GM21528 (cell line): ENCODE data around the gene LNX1.

Experiments
- ATAC-seq: cut with Tn5 transposase; IDR thresholded peaks from one replicate; pipeline ENCODE4 v1.9.1; 2021; ENCODE audit warnings: mild to moderate bottlenecking, moderate library complexity; ENCODE audit not compliant: unreplicated experiment, low FRiP score

Gene LNX1

DNA sequence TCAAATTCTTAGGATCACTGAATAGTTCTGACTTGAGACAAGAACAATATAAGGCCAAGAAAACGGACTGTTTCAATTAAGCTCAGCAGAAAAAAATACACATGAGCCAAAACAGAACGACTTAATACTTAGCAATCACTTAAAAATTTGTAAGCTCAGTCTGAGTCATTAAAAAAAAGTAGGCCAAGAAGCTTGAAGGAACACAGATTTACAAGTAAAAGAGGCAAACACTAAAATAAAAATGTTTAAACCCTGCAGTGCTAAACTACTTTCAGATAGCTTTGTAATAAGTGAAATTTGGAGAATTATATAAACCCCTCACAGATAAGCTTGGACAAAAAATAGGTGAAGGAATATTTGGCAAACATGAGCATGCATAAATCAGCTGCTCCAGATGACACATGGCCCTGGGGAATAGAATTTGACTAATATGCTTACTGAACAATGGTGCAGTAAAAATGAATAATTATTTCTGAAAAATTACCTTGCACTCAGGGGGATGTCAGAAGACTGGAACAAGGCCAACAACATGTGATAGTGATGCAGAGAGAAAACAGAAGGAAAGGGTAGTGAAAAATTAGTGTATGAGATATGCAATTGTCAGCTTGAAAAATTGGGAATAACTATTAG is 49.6 kb downstream of the LNX1 start:
- no peak for ATAC-seq

DNA sequence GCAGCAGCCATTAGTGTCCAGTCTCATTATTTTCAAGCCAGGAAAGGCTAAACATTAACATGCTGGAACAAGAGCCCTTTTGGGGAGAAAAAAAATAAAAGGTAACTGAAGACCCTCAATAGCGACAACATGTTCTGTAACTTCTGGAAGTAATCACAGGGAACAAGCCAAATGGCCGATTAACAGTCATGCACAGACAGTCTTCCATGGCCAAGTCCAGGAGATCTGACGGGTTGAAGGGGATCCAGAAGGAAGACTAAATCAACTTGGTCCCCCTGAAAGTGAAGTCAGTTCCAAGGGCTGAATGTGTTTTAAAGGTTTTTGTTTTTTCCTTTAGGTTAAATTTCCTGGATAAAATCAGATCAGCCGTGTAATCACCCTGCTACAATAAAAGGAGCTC is 52.5 kb downstream of the LNX1 start:
- no peak for ATAC-seq

DNA sequence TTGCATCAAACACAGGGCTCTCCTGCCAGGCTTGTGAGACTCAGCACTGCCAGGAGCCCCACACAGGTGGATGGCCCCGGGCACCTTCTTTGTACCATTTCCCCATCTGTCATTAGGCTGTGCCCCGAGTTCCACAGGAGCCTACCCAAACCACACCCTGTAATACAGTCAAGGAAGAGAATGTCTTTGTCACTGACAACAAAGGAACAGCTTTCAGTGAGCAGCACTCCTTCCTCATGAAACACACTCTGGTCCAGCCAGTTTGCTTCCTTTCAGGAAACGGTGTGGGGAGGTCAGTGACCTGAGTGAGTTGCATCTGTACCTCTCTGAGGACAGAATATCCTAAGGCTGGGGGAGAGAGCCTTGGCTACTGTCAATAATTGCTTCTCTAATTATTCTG is 53.7 kb downstream of the LNX1 start:
- no peak for ATAC-seq

DNA sequence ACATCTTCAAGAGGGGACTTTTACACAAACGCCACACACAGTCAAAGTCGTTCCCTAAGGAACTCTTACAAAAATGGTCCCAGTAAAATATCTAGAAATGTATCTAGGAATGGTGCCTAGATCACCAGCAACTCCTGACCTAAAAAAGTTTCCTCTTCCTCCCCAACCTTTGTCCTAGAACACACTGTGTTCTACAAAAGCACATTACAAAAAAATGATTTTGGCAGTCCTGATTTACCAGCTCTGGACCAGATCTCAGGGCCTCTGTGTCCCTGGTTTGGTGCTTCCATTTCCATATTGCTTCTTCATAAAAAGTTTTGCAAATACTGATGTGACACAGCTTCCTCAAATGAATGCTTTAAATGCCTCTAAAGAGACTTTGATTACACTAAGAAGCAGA is 55.0 kb downstream of the LNX1 start:
- ATAC-seq, result no peak

DNA sequence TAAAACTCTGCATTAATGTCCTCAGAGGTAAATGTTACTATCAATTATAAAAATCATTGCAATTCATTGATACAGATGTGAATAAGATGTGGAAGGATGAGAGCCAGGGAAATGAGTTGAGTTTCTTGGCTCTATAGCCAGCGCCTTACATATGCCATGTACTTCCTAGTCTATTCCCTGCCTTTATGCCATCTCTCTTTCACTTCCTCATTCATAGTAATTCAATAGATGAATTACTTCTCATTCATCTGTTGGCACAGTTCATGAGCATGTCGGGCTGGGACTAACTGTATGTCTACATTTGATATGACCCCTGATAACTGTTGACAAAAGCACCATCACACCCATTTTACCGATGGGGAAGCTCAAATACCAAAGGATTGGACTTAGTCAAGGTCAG is 55.7 kb downstream of the LNX1 start:
- no peak for ATAC-seq

DNA sequence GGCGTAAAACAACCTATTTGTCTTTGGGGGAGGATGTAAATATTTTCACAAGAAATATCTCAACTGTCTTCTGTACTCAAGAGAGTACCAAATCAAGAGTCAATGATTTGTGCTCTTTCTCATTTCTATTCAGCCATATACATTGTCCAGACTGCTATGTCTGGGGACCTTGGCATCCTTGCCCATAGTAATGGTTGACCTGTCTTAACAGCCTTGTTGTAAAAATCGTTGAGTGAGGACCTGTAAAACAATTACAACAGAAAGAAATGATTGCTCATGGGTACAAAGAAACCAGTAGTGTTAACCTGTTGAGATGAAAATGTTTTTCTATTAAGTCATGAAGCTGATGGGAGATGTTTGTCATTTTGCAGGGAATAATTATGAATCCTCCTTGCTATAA is 56.6 kb downstream of the LNX1 start:
- ATAC-seq, result no peak

DNA sequence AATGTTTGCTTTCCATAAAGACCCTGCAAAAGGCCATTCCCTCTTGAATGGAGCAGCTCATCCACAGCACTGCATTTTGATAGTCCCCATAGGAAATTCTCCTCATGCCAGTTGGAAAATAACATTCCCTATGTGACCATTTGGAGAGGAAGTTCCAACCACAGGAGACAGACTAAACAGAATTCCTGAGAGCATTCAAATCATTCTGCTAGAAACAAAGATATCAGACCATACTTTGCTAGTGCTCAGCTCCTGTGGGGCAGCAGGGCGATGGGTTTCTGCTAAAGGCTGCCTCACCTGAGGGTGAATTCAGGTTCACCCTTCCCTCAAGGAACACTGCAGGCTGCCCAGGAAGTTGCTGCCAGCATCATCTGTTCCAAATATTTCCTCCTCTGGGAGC is 58.8 kb downstream of the LNX1 start:
- no peak for ATAC-seq

DNA sequence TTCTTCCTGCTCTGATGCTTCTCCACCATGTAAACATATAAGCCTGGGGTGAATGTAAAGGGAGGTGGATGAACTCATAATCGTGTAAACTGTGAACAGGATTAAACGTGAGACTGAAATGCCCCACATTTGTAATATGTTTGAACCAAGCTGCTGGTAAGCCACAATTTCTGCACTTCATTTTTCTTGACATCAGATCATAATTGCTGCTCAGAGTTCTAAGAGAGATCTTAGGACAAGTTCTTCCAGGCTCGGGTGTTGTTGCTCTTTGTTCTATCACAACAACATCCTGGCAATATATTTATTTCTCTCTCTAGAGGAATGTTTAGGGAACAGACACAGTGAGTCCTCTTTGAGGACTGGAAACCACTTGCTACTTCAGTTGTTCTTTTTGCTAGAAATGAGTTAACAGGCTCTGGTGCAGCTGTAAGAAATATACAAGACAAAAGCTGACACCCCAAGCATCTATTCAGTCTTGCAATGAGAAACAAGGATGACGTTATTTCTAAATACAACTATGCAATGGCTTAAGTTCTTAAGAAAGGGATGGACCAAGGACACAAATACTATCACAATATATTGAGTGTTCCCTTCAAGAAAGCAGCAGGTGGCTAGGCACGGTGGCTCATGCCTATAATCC is 59.6 kb downstream of the LNX1 start:
- no peak for ATAC-seq

DNA sequence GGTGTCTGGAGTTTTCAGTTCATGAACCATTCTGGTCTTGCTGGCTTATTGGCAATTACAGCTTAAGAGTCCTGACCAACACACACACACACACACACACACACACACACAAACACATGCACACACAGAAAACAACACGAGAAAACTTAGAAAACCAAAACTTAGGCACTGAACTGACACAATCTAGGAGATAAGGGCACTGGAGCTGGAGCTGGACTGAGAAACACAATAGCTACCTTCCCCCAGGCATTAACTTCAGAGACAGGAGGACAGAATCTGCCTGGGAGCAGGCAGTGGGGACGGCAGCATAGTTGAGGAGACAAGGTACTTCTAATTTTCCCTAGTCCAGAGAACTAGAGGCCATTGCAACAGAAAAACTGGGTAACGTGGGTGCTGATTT is 62.3 kb downstream of the LNX1 start:
- no peak for ATAC-seq

DNA sequence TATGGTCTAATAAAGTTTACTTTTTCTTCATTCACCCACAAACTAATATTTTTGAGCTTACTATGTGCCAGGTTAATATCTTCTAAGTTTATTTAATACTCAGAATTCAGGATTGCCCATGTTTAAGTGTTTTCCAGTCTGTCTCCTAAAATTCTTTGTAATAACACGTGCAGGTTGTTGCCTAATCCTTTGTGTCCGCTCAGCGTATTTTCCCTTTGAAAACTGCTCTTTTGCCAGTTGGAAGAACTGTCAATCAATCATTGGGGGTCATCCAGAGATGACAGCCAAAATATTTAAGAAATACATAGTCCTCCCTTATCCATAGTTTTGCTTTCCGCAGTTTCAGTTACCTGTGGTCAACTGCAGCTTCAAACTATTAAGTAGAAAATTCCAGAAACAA is 63.4 kb downstream of the LNX1 start:
- no peak for ATAC-seq

DNA sequence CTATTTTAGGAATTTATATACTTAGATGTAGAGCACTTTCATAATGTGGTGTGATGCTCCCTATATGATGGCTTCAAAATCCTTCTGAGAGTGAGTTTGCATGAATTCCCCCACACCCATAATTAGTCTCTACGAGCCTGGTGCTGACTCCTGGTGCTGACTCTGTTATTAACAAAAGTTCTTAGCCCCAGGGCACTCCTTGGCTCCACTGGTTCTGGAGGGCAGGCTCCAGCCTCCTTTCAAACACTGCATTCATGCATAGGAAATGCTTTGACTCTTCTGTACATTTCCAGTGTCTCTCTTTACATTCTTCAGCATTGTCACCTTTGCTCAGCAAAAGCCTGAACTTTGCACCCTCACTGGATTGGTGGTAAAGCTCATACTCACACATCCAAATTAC is 64.0 kb downstream of the LNX1 start:
- ATAC-seq, result no peak

DNA sequence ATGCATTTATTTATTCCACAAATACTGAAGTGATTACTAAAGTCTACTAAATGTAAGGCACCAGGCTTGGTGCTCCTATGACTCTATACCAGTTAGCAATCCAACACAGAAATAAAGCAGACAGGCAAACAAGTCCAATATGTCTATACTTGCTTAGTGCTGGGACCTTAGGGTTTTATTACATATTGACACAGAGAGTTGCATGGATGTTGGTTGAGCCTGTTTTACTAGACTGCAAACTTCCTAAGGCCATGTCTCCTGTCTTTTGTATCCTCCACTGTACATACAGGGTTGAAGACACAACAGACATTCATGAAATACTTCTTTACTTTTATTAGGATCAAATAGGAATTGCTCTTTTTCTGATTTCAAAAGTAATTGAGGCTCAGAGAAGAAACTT is 69.0 kb downstream of the LNX1 start:
- no peak for ATAC-seq

DNA sequence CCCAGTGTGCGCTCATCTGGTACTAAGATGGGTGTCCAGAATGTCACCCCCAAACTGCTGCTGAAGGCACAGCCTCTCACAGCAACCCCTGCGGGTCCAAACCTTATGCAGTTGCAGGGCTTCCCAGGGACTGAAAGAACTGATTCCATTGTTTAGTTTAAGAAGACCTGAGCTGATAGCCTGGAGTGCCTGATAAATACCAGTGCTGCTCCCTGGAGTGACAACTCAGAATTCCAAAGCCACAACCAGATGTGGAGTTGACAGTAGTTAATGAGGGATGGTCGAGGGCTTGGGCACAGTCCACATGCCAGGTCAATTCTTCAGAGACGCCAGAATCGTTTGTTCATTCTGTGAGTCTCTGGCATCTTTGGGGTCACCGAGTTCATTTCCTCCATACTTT is 71.2 kb downstream of the LNX1 start:
- ATAC-seq, result no peak

DNA sequence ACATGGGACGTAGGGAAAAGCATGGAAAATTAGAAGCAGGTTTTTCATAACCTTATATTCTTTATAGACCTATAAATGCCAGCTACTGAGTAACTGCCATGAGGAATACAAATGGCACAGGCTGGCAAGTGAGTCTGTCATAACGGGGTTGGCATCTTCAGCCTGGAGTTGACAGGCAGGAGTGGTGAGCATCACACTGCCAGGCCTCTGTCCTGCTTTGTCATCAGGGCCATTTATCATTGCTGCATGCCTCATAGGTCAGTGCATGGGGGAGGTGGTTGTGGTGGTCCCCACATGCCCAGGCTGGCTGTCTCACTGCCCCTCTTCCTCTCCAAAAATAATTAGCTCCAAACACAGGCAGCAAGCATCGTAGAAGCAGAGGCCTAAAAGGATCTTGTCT is 72.5 kb downstream of the LNX1 start:
- no peak for ATAC-seq

DNA sequence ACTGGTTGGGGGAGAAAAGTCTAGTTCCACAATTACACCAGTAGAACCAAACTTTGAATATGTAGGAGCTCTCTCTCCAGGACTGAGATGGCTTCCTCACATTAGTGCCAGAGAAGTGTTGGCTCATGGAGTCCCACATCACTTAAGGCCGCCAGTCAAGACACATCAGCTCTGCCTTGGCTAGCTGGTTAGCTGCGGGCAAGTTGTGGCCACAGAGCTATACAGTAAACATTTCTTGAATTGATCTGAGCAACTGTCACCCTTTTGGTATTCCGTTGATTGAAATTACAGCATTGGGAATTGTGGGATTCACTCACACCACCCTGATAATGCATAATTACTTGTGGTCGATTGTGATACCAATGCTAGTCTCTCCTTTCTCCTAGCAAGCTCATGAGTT is 76.2 kb downstream of the LNX1 start:
- ATAC-seq, result no peak

DNA sequence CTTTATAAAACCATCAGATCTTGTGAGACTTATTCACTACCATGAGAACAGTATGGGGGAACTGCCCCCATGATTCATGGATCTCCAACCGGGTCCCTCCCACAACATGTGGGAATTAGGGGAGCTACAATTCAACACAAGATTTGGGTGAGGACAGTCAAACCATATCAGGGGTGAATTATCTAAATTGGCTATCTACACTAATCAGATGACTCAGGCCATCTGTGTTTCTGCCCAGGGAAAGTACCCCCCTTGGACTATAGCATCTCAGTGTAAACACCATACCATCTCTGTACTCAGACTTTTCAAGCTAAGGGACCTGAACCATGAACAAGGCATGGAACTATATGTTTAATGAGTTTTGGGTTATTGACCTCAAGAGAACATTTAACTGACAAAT is 76.8 kb downstream of the LNX1 start:
- no peak for ATAC-seq

DNA sequence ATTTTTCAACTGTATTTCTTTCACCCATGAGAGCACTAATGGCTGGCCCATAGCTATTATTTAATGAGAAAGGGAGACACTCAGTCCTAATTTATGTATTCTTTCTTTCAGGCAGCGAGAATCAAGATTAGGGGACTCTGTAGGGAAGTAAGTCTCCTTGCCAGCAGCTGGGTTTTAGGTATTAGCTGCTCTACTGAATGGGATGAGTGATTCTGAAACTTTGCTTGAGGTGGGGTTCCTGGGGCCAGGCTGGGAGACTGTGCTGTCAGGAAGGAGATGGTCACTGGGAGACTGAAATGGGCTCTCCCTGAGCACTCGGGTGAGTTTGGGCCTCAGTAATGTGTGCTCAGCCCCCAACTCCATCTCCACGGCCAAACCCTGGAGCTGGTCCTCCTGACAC is 78.7 kb downstream of the LNX1 start:
- ATAC-seq, result no peak

DNA sequence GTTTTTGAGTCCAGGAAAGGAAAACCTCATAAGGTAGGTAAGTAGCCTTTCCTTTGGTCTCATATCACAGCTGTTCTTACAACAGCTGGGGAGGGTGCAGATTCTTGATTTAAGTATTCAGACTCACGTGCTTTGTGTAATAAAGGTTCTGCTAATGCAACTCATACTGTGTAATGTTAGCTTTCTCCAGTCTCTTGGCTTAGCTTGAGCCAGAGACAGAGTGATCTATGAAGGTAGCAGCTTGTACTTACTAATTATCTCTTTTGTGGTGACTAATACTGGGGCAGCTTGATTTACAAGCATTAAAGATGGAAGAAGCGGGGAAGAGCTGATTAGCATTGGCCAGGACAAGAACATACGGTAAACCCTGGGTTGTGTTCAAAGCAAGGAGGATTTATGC is 80.3 kb downstream of the LNX1 start:
- no peak for ATAC-seq

DNA sequence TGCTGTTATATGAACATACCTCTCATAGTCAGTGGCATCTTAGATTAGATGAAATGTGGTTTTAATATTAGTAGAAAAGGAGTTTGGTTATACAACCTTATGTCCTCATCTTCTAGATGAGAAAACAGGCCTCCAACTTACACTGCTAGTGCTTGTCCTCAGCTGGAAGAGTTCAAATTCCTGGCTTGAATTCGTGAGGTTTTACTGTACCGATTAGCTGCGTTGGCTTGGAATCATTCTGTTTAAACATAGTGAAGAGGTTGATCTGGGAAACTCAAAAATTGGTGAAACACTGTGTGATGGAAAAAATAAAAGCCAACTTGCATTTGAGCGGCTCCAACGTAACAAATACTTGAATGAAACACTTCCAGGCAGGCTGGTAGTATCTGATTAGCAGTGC is 81.0 kb downstream of the LNX1 start:
- no peak for ATAC-seq

DNA sequence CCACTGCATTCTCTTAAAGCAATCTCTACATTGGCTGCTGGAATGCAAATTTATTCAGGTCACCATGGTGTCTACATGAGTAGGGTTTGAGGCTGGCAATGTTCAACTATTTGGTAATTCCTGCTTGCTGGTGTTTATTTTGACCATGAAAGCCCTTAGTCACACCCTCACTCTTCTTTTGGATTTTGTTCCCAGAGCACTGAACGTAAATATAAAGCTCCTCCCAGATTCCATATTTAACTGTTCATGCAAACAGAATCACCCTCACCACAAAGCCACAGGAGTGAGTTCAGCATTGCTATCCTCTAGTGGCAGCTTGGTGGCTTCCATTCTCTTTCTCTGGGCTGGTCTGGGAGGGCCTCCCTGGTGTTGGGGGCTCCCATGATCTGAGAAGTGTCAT is 82.8 kb downstream of the LNX1 start:
- no peak for ATAC-seq

DNA sequence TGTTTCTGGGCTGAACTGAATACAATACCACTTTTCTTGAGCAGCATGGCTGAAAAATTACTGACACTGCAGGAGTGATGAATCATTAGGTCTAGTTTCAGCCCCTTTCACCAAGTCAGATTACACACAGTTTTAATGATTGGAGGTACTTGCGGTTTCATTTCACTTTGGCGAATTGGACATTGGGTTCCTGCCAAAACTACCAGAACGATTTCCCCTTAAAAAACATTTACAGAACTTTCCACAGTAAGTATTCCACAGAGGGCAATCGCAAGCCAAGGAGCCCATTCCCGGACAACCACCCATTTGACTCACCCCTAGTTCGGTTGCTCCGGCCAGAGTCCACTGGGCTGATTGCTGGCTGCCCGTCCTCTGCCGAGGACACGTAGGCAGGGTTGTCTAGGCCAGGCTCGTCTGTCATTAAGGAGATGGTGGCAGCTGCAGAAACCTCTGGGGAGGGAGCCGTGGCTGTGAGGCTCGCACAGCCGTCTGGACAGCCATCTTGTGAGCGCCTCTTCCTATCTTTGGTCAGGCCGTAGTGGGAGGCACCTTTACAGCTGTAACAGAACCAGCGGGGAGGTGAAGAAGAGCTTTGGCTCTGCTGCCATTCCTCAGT is 83.5 kb downstream of the LNX1 start:
- no peak for ATAC-seq

DNA sequence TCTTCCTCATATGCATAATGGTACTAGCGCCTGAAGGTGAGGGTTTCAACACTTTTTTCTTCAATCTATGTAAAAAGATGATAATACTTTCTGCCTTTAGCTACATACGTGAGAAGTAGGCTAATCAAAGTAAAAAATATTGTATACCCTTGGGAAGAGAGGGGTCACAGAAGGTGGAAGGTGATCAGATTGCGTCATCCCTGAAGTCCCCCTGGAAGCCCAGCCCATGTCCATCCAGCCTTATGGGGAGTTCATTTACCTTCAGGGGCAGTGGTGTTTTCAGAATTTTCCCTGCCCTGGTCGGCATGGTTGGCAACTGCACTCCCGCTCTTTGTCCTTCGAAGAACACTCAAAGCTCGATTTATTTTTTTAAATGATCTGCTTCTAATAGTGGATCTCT is 84.2 kb downstream of the LNX1 start:
- ATAC-seq, result no peak
